Measurements from ENCODE around the gene FRRS1. TPM values are rescaled to one million over a fixed set of nuclear protein-coding genes. Genes with fewer than 3 reads are reported as not detected.

The FRRS1 gene
- total and polyA plus RNA-seq, 8 donors, result 8.0 to 15.1 (median 12.4) TPM

GRCh38 chr1:99673315-99673714, 93.1 kb downstream of the FRRS1 start:
- Histone ChIP-seq H3K27me3 (no peaks in the 10 kb centered on the region), H3K4me3 (no peak overlapping the region), H3K36me3 (peaks cover 0 to 2% of the 10 kb centered on the region in 2 donors), H3K27ac (no peak overlapping the region), H3K4me1 (peaks cover 0 to 5% of the 10 kb centered on the region in 2 donors), H3K9me3 (no peaks in the 10 kb centered on the region)
- intact Hi-C loops (cut with DNase I), result no loop called here
- DNase-seq, result no peak
- ATAC-seq, result no peak
- no peak for TF ChIP-seq CTCF (IDR thresholded peaks at IDR 0.05)

GRCh38 chr1:99672530-99673213, 93.8 kb downstream of the FRRS1 start:
- TF ChIP-seq CTCF (IDR thresholded peaks at IDR 0.05), result no peak
- no peaks in the 10 kb centered on the region for H3K9me3 ChIP-seq
- intact Hi-C loops (cut with DNase I), result no loop called here
- peaks cover 0 to 7% of the 10 kb centered on the region in 2 donors for H3K36me3 ChIP-seq
- no peak for DNase-seq
- no peaks in the 10 kb centered on the region for H3K27me3 ChIP-seq
- H3K27ac ChIP-seq, result no peak overlapping the region
- no peak for ATAC-seq
- H3K4me1 ChIP-seq, result peaks cover 0 to 5% of the 10 kb centered on the region in 2 donors
- H3K4me3 ChIP-seq, result no peak overlapping the region

GRCh38 chr1:99672038-99672437, 94.4 kb downstream of the FRRS1 start:
- Histone ChIP-seq H3K27me3 (no peaks in the 10 kb centered on the region), H3K27ac (no peak overlapping the region), H3K4me1 (peaks cover 0 to 5% of the 10 kb centered on the region in 2 donors), H3K36me3 (peaks cover 0 to 7% of the 10 kb centered on the region in 2 donors), H3K9me3 (no peaks in the 10 kb centered on the region), H3K4me3 (no peak overlapping the region)
- TF ChIP-seq CTCF (IDR thresholded peaks at IDR 0.05), result no peak
- DNase-seq (no peak), ATAC-seq (no peak)
- intact Hi-C loops (cut with DNase I), result no loop called here

DNA sequence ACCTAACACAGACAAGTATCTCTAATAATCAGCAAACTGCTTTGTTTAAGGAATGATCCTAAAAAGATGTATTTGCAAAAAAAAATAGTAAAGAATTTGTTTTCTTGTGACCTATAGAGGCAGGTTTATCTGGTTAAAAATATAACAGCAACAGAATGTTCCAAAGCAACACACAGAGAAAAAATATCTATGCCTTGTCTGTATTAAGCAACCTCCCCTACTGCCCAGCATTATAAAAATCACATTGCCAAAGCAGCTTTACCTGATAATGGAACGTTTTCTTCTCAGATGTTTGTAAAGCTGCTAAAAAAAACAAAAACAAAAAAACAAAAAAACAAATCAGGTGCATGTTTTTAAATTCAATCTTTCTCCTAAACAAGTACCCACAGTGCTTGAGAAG, 95.9 kb downstream of the FRRS1 start:
- Histone ChIP-seq H3K4me3 (no peak overlapping the region), H3K9me3 (no peaks in the 10 kb centered on the region), H3K27ac (no peak overlapping the region), H3K36me3 (peaks cover 0 to 7% of the 10 kb centered on the region in 2 donors), H3K27me3 (no peaks in the 10 kb centered on the region), H3K4me1 (peaks cover 0 to 5% of the 10 kb centered on the region in 2 donors)
- DNase-seq, result no peak
- intact Hi-C loops (cut with DNase I), result no loop called here
- no peak for ATAC-seq
- TF ChIP-seq CTCF (IDR thresholded peaks at IDR 0.05), result no peak

GRCh38 chr1:99669821-99670220, 96.6 kb downstream of the FRRS1 start:
- no peaks in the 10 kb centered on the region for H3K9me3 ChIP-seq
- ATAC-seq (no peak), DNase-seq (no peak)
- intact Hi-C loops (cut with DNase I), result no loop called here
- TF ChIP-seq CTCF (IDR thresholded peaks at IDR 0.05), result no peak
- H3K4me1 ChIP-seq, result peaks cover 0 to 5% of the 10 kb centered on the region in 2 donors
- H3K4me3 ChIP-seq, result no peak overlapping the region
- no peak overlapping the region for H3K27ac ChIP-seq
- no peaks in the 10 kb centered on the region for H3K27me3 ChIP-seq
- H3K36me3 ChIP-seq, result peaks cover 0 to 7% of the 10 kb centered on the region in 2 donors

Data from left lung (tissue), 10 donors.